H9 (cell line): ENCODE data around the gene SDK2. TPM values are rescaled to one million over a fixed set of nuclear protein-coding genes. Genes with fewer than 3 reads are reported as not detected.

Source experiments
- DNase-seq: peaks from one replicate; pipeline ENCODE4 v3.0.0-alpha.2; 2017
- H2AFZ ChIP-seq: one replicate; pipeline ENCODE4 v1.6.1; 2013; ENCODE audit warnings: mild to moderate bottlenecking, low read length, control low read depth, moderate library complexity
- H2AK5ac ChIP-seq: 2 replicates; pipeline ENCODE4 v1.6.1; 2013; ENCODE audit warnings: low read length, control low read depth, mixed read lengths; ENCODE audit not compliant: insufficient read length
- H2BK120ac ChIP-seq: one replicate; pipeline ENCODE4 v1.6.1; 2013; ENCODE audit warnings: low read depth, mild to moderate bottlenecking, low read length, control low read depth, inconsistent platforms; ENCODE audit not compliant: poor library complexity, severe bottlenecking
- H2BK12ac ChIP-seq: 2 replicates; pipeline ENCODE4 v1.6.1; 2013; ENCODE audit warnings: low read length, control low read depth, mixed read lengths, low read depth; ENCODE audit not compliant: insufficient read length
- H2BK15ac ChIP-seq: 2 replicates; pipeline ENCODE4 v1.6.1; 2013; ENCODE audit warnings: low read depth, low read length, control low read depth
- H2BK20ac ChIP-seq: one replicate; pipeline ENCODE4 v1.6.1; 2013; ENCODE audit warnings: low read depth, mild to moderate bottlenecking, low read length, control low read depth, inconsistent platforms; ENCODE audit not compliant: poor library complexity, severe bottlenecking
- H2BK5ac ChIP-seq: 2 replicates; pipeline ENCODE4 v1.6.1; 2013; ENCODE audit warnings: low read length, control low read depth, mixed read lengths; ENCODE audit not compliant: insufficient read length
- H3K14ac ChIP-seq: 2 replicates; pipeline ENCODE4 v1.6.1; 2013; ENCODE audit warnings: low read length, control low read depth; ENCODE audit not compliant: insufficient read depth
- H3K18ac ChIP-seq: 2 replicates; pipeline ENCODE4 v1.6.1; 2013; ENCODE audit warnings: low read depth, mild to moderate bottlenecking, mixed read lengths, low read length, control low read depth; ENCODE audit not compliant: insufficient read length
- H3K23ac ChIP-seq: 2 replicates; pipeline ENCODE4 v1.6.1; 2013; ENCODE audit warnings: low read length, control low read depth, mixed read lengths, low read depth; ENCODE audit not compliant: insufficient read length
- H3K23me2 ChIP-seq: 2 replicates; pipeline ENCODE4 v1.6.1; 2013; ENCODE audit warnings: low read depth, mild to moderate bottlenecking, mixed read lengths, low read length, control low read depth; ENCODE audit not compliant: insufficient read length, poor library complexity, severe bottlenecking
- H3K27ac ChIP-seq: 2 replicates; pipeline ENCODE4 v1.5.1; 2013; ENCODE audit warnings: low read length, control low read depth, mixed read lengths, low read depth; ENCODE audit not compliant: insufficient read length
- H3K27me3 ChIP-seq: 2 replicates; pipeline ENCODE4 v1.6.1; 2013; ENCODE audit warnings: low read length, control low read depth, inconsistent platforms; ENCODE audit not compliant: insufficient read depth
- H3K4ac ChIP-seq: 2 replicates; pipeline ENCODE4 v1.6.1; 2013; ENCODE audit warnings: low read depth, mild to moderate bottlenecking, control low read depth, inconsistent platforms, low read length, moderate library complexity
- H3K4me1 ChIP-seq: 2 replicates; pipeline ENCODE4 v1.6.1; 2013; ENCODE audit warnings: low read length, control low read depth, inconsistent platforms; ENCODE audit not compliant: insufficient read depth
- H3K4me2 ChIP-seq: 2 replicates; pipeline ENCODE4 v1.6.1; 2013; ENCODE audit warnings: low read length, control low read depth, mixed read lengths; ENCODE audit not compliant: insufficient read length, insufficient read depth
- H3K56ac ChIP-seq: 2 replicates; pipeline ENCODE4 v1.6.1; 2013; ENCODE audit warnings: low read depth, mild to moderate bottlenecking, mixed read lengths, low read length, control low read depth; ENCODE audit not compliant: insufficient read length
- H3K79me1 ChIP-seq: 2 replicates; pipeline ENCODE4 v1.6.1; 2013; ENCODE audit warnings: low read depth, mild to moderate bottlenecking, moderate library complexity, low read length, control low read depth, inconsistent platforms; ENCODE audit not compliant: insufficient read depth, poor library complexity, severe bottlenecking
- H3K79me2 ChIP-seq: 2 replicates; pipeline ENCODE4 v1.6.1; 2013; ENCODE audit warnings: low read length, control low read depth, inconsistent platforms; ENCODE audit not compliant: insufficient read depth
- H3K9ac ChIP-seq: 2 replicates; pipeline ENCODE4 v1.6.1; 2013; ENCODE audit warnings: low read length, control low read depth, mixed read lengths; ENCODE audit not compliant: insufficient read length; ENCODE audit errors: extremely low read depth
- H3K9me3 ChIP-seq: one replicate; pipeline ENCODE4 v1.6.1; 2013; ENCODE audit warnings: low read depth, low read length, inconsistent platforms; ENCODE audit not compliant: control insufficient read depth
- H3T11ph ChIP-seq: one replicate; pipeline ENCODE4 v1.6.1; 2013; ENCODE audit warnings: mild to moderate bottlenecking, low read length, control low read depth, inconsistent platforms
- H4K20me1 ChIP-seq: one replicate; pipeline ENCODE4 v1.6.1; 2013; ENCODE audit not compliant: control insufficient read depth, insufficient read length, insufficient read depth
- H4K5ac ChIP-seq: 2 replicates; pipeline ENCODE4 v1.6.1; 2013; ENCODE audit warnings: low read depth, mild to moderate bottlenecking, mixed read lengths, low read length, control low read depth; ENCODE audit not compliant: insufficient read length
- H4K8ac ChIP-seq: replicated peaks from 2 replicates; pipeline ENCODE4 v1.6.1; 2013; ENCODE audit warnings: low read length, control low read depth, mixed read lengths, low read depth; ENCODE audit not compliant: insufficient read length
- H4K91ac ChIP-seq: 2 replicates; pipeline ENCODE4 v1.6.1; 2013; ENCODE audit warnings: low read depth, mild to moderate bottlenecking, moderate library complexity, mixed read lengths, low read length, control low read depth; ENCODE audit not compliant: insufficient read length
- H3K27ac Mint-ChIP-seq, 3 experiments: 2 replicates in 2 of 3; 3 replicates in 1 of 3; pipeline ENCODE4 v1.8.0; 2020 to 2021; ENCODE audit warnings: mixed read lengths in 3 of 3, mild to moderate bottlenecking in 1 of 3, moderate library complexity in 1 of 3
- H3K27me3 Mint-ChIP-seq: 2 replicates; pipeline ENCODE4 v1.8.0; 2021; ENCODE audit warnings: low read depth, mild to moderate bottlenecking, moderate library complexity, mixed read lengths
- H3K36me3 Mint-ChIP-seq, 3 experiments: 2 replicates in 2 of 3; 3 replicates in 1 of 3; pipeline ENCODE4 v1.8.0; 2020 to 2021; ENCODE audit warnings: low read depth in 3 of 3, mixed read lengths in 3 of 3; ENCODE audit not compliant: insufficient read depth in 1 of 3
- H3K4me1 Mint-ChIP-seq, 2 experiments: 2 replicates each; pipeline ENCODE4 v1.8.0; 2020; ENCODE audit warnings: mixed read lengths in 2 of 2
- H3K4me3 Mint-ChIP-seq, 2 experiments: 2 replicates in 1 of 2; 3 replicates in 1 of 2; pipeline ENCODE4 v1.8.0; 2020 to 2021; ENCODE audit warnings: mild to moderate bottlenecking in 2 of 2, mixed read lengths in 2 of 2, moderate library complexity in 1 of 2
- H3K9me3 Mint-ChIP-seq, 2 experiments: 2 replicates in 1 of 2; 3 replicates in 1 of 2; pipeline ENCODE4 v1.8.0; 2020; ENCODE audit warnings: mild to moderate bottlenecking in 2 of 2, mixed read lengths in 2 of 2, moderate library complexity in 1 of 2
- WGBS: extraction: QIAGEN DNeasy Blood & Tissue Kit; methylation state at CpG from one replicate; pipeline ENCODE4 v1.1.7; 2013; ENCODE audit warnings: missing lambda C conversion rate, low lambda C conversion rate, mixed read lengths; ENCODE audit not compliant: insufficient read length; ENCODE audit errors: extremely low coverage; 5-methylcytosine and 5-hydroxymethylcytosine counted together
- total RNA-seq: library from RNA; stranded (reverse); gene quantifications from 2 replicates; pipeline ENCODE4 v1.2.1, GENCODE V29; 2021
- TF ChIP-seq, protein P1 (sequence below): fragments of 200-600 bp; sonication (generic); conservative IDR thresholded peaks from 3 replicates; pipeline ENCODE4 v1.8.0; 2021; ENCODE audit warnings: antibody characterized with exemption, mild to moderate bottlenecking

The SDK2 gene
- total RNA-seq, 1 experiment from 2014 or later: 9.1 TPM

DNA sequence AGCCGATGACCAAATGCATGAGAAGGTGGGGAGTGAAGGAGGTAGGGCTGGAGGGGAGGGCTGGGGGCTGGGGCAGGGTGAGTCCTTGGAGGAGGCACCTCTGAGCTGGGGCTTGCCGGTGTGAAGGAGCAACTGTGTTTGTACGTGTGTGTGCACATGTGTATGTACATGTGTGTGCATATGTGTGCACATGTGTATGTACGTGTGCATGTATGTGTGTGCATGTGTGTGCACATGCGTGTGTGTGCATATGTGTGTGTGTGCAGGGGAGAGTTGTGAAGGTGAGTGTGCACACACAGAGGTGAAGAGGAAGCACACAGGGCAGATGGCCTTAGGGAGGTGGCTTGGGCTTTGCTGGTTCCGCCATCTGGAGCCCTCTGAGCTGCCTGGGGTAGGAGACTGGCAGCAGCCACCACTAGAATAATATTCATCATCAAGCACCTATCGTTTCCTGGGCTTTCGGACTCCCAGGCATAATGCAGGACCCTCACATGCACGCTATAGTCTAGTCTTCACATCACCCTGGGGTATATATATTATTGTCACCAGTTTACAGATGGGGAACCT is 211.5 kb downstream of the SDK2 start:
- no peak overlapping the region for H3K27ac ChIP-seq
- H3K4me1 ChIP-seq: no peaks in the 10 kb centered on the region
- no peaks in the 10 kb centered on the region for H3K79me1 ChIP-seq
- WGBS: no CpG with 5 or more reads among the region's 9 CpGs
- H4K8ac ChIP-seq: no peak overlapping the region
- peaks cover 0 to 4% (median 0%) of the 10 kb centered on the region in 3 experiments; a peak in 1 of 7 replicates for H3K36me3 Mint-ChIP-seq
- no peak overlapping the region for H4K91ac ChIP-seq
- no peaks in the 10 kb centered on the region for H4K20me1 ChIP-seq
- H3T11ph ChIP-seq: no peak overlapping the region
- no peaks in the 10 kb centered on the region for H3K9me3 Mint-ChIP-seq
- TF ChIP-seq, protein P1, sequence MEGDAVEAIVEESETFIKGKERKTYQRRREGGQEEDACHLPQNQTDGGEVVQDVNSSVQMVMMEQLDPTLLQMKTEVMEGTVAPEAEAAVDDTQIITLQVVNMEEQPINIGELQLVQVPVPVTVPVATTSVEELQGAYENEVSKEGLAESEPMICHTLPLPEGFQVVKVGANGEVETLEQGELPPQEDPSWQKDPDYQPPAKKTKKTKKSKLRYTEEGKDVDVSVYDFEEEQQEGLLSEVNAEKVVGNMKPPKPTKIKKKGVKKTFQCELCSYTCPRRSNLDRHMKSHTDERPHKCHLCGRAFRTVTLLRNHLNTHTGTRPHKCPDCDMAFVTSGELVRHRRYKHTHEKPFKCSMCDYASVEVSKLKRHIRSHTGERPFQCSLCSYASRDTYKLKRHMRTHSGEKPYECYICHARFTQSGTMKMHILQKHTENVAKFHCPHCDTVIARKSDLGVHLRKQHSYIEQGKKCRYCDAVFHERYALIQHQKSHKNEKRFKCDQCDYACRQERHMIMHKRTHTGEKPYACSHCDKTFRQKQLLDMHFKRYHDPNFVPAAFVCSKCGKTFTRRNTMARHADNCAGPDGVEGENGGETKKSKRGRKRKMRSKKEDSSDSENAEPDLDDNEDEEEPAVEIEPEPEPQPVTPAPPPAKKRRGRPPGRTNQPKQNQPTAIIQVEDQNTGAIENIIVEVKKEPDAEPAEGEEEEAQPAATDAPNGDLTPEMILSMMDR: no peak
- no peak overlapping the region for H4K5ac ChIP-seq
- no peak overlapping the region for H3K18ac ChIP-seq
- H3K27ac Mint-ChIP-seq: no peak overlapping the region; a peak in 1 of 7 replicates
- no peak overlapping the region for H3K4me2 ChIP-seq
- peaks cover 15 to 19% of the 10 kb centered on the region in 2 experiments for H3K4me1 Mint-ChIP-seq
- H3K9ac ChIP-seq: no peak overlapping the region
- peak; percentile 20 for DNase-seq
- no peak overlapping the region for H2BK120ac ChIP-seq
- H2AK5ac ChIP-seq: no peak overlapping the region
- no peak overlapping the region for H3K4ac ChIP-seq
- H3K79me2 ChIP-seq: no peaks in the 10 kb centered on the region
- H3K23me2 ChIP-seq: no peaks in the 10 kb centered on the region
- H3K14ac ChIP-seq: no peak overlapping the region
- no peak overlapping the region for H2BK5ac ChIP-seq
- H3K23ac ChIP-seq: no peak overlapping the region
- H2AFZ ChIP-seq: no peak overlapping the region
- no peak overlapping the region for H2BK20ac ChIP-seq
- no peak overlapping the region for H3K56ac ChIP-seq
- no peaks in the 10 kb centered on the region; the same call in 1 of the 2 replicates for H3K27me3 Mint-ChIP-seq
- no peak overlapping the region for H3K4me3 Mint-ChIP-seq
- H3K9me3 ChIP-seq: no peaks in the 10 kb centered on the region
- no peak overlapping the region for H2BK15ac ChIP-seq
- no peak overlapping the region for H2BK12ac ChIP-seq
- H3K27me3 ChIP-seq: no peaks in the 10 kb centered on the region
